Astrocyte of the cerebellum (primary cell): Measurements from ENCODE around the gene CPN2.

ENCODE experiments used
- DNase-seq: peaks from one replicate; pipeline ENCODE4 v3.0.0-alpha.2; 2011; ENCODE audit warnings: low read depth
- H3K4me3 ChIP-seq: 2 replicates; pipeline ENCODE4 v1.5.1; 2011; ENCODE audit warnings: mild to moderate bottlenecking, low read depth, low read length, moderate library complexity
- CTCF ChIP-seq: IDR thresholded peaks from 2 replicates; pipeline ENCODE4 v1.5.1; 2012; ENCODE audit warnings: low read length, low read depth, moderate library complexity, mild to moderate bottlenecking; ENCODE audit errors: missing control alignments
- in situ Hi-C: cut with HindIII; loops from 2 replicates; pipeline ENCODE4 v1.10.0; 2017; ENCODE audit warnings: low sequenced_read_pairs

CPN2 gene

GRCh38 chr3:194328942-194329582 lies 22.1 kb downstream of the CPN2 start:
- no peak for TF ChIP-seq CTCF
- H3K4me3 ChIP-seq, result no peak overlapping the region
- no peak for DNase-seq
- in situ Hi-C loops, result no loop called here

- in situ Hi-C loops, result no loop called here
- no peak for TF ChIP-seq CTCF
- H3K4me3 ChIP-seq, result no peak overlapping the region
- no peak for DNase-seq
Measured at GRCh38 chr3:194328053-194328657, 23.0 kb downstream of the CPN2 start.

DNA sequence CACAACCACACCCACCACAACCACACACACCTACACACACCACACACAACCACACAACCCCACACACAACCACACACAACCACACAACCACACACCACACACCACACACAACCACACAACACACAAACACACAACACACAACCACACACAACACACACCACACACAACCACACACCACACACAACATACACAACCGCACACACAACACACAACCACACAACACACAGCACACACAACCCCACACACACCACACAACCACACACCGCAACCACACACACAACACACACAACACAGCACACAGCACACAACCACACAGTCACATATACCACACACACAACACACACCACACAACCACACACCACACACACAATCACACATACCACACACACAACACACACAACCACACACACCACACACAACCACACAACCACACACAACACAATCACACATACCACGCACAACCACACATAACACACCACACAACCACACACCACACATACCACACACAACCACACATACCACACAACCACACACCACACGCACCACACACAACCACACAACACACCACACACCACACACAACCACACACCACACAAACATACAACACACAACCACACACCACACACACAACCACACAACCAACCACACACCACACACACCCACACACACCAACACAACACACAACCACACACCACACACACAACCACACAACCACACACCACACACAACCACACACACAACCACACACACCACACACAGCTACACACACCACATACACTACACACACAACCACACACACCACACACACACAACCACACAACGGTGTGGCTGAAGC lies 23.7 kb downstream of the CPN2 start:
- no peak overlapping the region for H3K4me3 ChIP-seq
- in situ Hi-C loops, result no loop called here
- DNase-seq, result no peak
- no peak for TF ChIP-seq CTCF

- DNase-seq, result no peak
- H3K4me3 ChIP-seq, result no peak overlapping the region
- no peak for TF ChIP-seq CTCF
- in situ Hi-C loops, result no loop called here
Measured at GRCh38 chr3:194326968-194327217, 24.2 kb downstream of the CPN2 start.

GRCh38 chr3:194326192-194326967 lies 24.7 kb downstream of the CPN2 start:
- TF ChIP-seq CTCF, result no peak
- H3K4me3 ChIP-seq, result no peak overlapping the region
- in situ Hi-C loops, result no loop called here
- no peak for DNase-seq

- in situ Hi-C loops, result no loop called here
- TF ChIP-seq CTCF, result no peak
- no peak overlapping the region for H3K4me3 ChIP-seq
- DNase-seq, result no peak
Measured at GRCh38 chr3:194325424-194326153, 25.5 kb downstream of the CPN2 start.
